NCI-H345 (cell line): ENCODE measurements around the gene UMAD1.

Experiments
- DNase-seq: peaks from one replicate; lab custom pipeline; 2025; lab: John Stamatoyannopoulos, UW

UMAD1 gene

DNA sequence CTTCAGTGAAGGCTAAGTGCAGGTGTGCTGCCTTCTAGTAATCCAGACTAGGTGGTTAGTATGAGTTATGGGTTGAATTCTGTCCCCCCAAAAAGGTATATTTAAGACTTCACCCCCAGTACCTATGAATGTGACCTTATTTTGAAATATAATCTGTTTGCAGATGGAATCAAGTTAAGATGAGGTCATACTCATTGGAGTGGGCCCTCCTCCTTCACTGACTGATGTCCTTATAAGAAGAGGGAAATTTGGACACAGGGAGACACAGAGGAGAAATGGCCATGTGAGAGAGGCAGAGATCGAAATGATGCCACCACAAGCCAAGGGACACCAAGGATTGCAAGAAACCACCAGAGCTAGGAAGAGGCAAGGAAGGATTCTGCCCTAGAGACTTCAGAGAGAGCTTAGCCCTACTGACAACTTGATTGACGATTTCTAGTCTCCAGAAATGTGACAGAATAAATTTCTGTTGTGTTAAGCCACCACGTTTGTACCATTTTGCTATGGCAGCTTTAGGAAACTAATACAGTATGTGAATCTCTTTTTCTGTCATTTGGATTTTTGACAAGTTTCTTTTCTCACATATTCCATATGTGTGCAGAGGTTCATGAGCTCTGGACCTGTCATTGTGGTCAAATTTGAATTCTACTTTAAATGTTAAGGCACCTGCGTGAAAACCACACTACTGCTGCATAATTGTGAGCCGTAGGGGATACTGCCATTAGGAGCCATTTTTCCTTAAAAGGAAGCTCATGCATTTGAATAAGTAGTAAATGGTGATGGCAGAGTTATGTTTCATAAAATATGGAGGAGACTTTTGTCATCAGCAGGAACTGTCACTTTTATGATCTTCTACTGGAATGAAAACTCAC lies 80.4 kb downstream of the UMAD1 start:
- DNase-seq, result no peak

DNA sequence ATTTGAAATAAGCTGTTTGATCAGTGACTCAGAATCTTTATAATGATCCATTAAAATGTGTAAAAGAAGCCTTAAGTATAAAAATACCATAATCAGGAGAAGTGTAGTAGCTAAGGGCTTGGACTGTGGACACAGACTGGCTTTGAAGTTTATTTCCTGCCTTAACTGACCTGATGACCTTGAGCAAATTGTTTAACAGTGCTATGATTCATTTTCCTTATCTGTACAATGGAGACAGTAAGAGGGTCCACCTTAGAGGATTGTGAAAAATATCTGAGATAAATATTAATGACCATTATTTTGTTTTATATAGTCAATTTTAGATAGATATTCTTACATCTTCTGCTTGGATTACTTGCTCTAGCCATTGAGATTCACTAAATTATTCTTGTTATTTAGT lies 91.2 kb downstream of the UMAD1 start:
- DNase-seq, result no peak

DNA sequence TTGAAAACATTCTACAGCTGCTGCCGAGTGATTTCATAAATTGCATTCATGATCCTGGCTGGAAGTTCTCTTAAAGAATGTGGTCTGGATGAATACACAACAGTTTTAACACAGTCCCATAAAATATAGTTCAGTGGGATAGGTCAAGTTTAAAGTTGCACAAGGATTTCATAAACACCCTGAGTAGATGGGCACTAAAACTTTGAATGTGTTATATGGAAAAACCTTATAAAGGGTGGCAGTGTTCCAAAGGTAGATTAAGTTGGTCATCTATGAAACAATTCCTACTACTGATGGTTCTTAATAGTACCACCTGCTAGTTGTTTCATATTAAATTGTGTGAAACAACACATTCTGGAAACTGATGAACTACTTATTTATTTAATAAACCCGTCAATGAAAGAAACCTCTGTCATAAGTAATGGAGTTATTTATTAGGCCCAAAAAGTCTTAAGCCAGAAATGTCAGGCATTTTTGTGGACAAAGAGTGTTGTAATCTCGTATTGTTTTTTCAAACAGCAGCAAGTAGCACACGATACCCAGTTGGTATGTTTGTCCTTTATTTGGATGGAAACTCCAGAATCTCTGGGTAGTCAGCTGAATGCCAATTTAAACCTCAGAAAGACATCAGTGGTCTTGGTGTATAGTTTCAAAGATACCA lies 92.2 kb downstream of the UMAD1 start:
- DNase-seq, result no peak

DNA sequence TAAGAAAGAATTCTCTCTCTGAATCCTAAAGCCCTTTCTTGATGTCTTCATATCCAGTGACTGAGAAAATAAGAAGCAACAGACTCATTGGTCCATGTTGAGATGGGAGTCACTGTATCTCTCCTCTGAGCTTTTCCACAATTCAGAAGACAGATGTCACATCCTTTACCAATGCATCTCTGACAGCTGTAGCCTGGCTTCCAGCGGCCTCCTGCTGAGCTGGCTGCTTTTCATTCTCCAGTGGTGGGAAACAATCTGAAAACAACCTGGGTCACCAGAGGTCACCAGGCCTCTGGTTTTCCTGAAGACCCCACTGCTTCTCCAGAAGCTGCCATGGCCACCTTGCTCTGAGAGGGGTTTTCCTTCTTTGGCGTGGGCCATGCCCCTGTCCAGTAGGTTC lies 96.1 kb downstream of the UMAD1 start:
- DNase-seq, result no peak

DNA sequence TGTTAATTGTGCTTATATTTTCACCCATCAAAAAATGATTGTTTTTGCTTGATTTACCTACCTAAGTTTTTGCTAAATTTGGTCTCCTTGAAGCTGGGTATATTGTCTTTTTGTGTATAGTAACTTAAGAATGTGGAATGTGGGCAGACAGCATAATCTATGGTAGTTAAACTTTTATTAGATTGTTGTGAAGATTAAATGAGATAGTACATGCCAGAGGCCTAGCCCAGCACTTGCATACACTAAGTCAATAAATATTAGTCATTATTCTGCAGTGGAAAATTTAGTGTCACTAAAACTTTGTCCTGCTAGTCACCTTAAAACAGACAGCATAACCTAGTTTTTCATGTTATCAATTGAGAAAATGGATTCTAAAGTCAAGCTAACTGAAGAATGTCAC lies 97.1 kb downstream of the UMAD1 start:
- no peak for DNase-seq

DNA sequence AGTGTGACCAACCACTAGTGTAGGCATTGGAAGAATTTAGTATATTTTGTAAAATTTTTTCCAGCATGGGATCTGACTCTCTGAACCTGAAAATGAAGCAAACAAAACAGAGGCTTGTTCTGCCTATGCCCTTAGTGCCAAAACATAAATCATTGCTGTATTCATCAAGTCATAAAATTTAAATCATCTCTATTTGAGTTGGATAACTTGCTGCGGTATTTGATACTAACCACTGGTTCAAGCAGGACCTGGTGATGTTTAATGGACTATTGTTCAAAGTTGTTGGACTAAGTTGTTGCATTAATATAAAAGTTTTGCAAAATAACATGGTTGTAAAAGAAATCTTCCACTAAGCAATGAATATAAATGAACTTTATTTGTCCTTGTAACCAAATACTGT lies 97.6 kb downstream of the UMAD1 start:
- DNase-seq, result no peak

DNA sequence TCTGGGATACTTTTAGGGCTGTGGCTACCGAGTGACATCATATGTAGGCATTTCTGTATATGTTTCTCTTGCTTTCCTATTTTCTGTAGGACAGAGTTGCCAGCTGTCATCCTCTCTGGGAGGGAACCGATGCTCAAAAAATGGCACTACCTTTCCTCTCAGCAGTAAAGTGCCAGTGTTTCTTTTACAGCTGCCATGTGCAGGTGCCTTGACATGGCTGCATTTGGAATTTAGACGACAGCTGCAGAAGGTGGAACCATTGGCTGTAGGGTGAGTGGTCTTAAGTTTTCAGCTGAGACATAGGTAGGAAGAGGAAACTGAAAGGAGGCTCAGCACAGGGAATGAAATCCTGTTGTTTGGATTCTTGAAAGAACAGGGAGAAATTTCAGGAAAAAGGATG lies 98.1 kb downstream of the UMAD1 start:
- DNase-seq, result no peak

DNA sequence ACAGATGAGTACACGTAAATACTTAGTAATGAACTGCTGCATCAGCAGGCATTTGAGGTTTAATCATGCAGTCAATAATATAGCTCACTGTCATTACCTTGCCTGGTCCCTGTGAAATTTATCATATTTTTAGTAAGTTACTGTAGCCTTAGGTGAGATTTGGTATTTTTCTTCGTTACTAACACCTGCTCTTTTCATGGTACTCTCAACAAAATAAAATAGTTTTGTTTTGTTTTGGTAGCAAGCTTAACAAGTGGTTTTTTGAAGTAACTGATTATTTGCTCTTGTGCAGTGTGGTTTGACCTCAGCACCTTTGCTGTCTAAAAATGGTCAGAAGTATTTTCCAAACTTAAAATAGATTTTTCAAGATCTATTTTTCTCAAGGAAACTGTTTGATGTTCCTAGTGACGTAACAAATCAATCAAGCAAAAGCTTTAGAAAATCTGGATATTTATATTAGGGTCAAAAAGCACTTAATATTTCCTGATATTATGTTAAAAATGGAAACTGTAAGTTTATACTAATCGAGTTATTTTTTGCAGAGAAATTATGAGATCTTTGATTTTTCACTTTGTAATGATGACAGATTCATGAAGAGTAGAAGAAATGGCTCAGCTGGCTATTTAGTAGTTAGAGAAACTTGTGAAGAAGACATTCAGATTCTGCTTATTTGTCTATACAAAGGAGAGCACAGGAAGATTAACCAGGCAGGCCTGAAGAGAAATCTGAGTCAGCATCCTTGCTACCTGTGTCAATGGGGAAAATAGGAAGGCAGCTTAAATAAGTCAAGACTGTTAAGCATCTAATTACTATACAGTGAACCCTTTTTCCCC lies 98.9 kb downstream of the UMAD1 start:
- DNase-seq, result no peak

DNA sequence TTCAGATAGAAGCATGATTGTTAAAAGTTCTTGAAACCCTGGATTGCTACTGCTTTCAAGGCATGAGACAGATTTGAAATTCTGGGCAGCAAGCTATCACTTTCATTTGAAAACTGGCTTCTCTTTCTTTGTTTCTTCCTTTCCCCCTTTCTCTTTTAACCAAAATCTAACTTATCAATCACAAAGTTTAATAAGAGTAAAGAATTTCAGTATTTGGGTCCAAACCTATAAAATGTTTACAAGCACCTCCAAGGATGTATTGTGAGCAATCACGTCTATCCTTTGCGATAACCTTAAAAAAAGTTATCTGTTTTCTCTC lies 99.4 kb downstream of the UMAD1 start:
- DNase-seq, result no peak

DNA sequence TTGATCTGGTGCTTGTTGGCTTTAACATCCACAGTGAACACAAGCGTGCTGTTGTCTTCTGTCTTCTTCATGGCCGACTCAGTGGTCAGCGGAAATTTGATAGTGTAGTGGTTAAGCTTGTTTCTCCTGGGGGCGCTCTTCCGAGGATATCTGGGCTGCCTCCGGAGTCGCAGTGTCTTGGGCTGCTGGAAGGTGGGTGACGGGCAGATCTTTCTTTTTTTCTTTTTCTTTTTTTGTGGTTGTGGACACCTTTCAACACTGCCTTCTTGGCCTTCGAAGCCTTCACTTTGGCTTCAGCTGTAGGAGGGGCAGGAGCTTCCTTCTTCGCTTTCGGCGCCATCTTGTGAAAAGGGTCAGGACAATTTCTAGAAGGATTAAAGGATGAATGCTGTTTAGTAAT lies 101.7 kb downstream of the UMAD1 start:
- no peak for DNase-seq

DNA sequence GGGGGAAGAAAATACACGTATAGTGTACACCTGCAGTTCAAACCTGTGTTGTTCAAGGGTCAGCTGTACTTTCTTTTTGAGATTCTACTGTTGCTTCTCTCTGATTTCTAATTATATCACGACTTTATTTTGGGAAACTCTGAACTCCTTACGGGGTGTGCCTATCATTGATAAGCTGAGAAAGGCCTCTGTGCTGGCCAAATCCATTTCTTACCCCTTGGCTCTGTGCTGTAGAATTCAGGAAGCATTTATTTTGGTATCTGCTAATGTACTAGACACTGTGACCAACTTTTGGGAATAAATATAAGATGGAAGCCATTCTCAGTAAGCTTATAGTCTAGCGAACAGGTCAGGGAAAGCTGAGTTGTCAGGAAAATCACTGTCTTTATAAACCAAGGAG lies 104.7 kb downstream of the UMAD1 start:
- DNase-seq, result no peak

DNA sequence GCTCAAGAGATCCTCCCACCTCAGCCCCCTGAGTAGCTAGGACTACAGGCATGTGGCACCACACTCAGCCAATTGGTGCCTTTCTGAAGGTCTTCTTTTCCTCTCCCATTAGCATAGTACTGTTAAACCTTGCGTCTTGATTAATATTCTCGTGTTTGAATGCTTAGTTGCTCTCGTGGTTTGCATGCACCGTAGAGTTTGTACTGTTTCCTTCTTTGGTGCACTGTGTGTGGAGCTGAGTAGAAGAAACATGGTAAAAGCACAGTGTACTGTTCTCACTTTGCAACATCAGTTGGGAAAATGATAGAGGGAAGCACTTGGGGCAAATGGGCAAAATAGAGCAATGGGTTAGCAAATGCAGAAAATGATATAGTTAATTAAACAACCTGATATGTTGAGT lies 105.4 kb downstream of the UMAD1 start:
- DNase-seq, result no peak

DNA sequence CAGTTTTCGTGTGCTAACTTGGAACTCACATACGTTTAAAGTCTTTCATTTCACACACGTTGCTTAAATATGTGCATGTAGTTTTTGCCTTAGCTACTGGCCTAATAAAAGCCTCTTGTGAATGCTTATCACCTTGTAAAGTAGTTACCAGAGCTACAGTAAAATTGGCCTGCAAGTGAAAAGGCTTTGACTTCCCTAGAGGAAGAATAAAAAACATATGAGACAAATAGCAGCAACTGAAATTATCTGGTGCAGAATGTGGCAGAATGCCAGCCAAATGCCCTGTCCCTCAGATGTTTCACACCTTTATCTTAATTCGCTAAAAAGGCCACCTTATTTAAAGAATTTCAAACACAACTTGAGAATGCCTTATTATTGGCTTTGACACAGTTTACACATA lies 105.9 kb downstream of the UMAD1 start:
- DNase-seq, result peak; percentile 39

DNA sequence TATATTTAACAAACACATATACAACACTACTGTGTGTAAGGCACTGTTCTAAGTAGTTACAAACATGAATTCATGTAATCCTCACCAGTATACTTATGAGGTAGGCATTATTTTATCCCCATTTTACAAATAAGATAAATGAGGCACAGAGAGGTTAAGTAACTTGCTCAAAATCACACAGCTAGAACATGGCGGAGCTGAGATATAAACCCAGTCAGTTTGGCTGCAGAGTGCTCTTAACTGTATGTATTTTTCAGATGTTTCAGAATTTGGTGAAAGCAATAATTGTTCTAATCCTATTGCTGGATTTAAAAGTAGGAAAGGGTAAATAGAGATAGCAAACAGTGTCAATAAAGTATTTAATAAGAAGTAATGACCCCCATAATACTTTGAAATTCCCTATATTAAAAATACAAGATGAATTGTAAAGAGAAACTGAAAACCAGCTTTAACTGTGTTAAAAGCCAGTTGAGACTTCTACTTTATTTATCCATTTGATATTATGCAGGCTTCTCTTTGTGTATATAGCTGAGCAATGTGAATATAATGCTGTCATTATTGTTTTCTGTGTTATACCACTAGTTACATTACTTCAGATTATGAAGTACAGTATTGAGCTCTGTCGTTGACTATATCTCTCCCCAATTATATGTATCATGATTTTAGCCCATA lies 110.2 kb downstream of the UMAD1 start:
- no peak for DNase-seq

DNA sequence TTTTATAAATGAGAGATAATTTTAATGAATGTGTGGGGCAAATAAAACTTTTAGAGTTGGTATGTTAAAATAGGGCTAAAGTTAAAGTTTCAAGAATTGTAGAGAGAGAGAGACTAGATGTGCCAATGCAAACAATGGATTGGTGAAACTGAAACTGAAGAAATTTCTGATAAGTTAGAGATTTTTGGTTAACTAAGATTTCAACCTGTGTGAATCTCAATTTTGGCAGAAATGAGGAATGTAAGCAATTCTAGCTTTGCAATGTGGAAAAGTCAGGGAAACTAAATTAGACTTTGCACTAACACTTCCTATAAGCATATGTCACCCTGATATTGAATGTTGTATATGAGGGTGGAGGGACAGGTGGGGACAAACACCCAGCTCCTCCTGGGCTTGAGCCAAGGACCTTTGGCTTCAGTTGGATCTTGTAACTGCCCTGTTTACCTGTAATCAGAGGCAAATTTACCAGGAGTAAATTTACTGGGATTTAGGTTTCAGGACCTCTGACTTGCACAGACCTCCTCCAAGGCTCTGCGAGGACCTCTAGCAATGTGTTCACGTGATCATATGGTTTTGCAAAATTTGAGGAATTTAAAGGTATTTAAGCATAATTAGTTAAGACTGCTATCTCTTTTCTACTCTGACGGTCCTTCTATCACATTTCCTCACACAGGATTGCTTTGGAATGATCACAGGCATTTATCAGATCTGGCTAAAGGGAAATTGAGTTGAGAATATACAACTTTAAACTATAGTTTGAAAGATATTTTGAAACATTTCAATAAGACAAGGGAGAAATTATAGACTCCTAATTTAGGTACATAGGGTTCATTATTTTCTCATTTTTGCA lies 110.9 kb downstream of the UMAD1 start:
- no peak for DNase-seq

DNA sequence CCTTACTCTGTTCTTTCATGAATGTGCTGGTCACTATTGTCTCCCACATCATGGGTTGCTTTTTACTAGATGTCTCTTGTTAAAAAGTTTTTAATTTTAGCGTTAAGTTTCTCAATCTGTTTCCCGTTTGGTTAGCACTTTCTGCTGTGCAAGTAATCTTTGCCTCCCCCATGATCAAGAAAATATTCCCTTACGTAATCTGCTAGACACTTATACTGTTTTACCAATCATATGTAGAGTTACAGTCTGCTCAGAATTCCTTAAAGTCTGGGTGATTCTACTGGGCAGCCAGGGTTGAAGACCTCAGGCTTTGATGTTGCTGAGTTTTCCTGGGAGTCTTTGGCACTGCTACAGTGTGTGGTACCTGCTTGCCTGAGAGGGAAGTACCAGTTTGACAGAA lies 116.0 kb downstream of the UMAD1 start:
- no peak for DNase-seq

DNA sequence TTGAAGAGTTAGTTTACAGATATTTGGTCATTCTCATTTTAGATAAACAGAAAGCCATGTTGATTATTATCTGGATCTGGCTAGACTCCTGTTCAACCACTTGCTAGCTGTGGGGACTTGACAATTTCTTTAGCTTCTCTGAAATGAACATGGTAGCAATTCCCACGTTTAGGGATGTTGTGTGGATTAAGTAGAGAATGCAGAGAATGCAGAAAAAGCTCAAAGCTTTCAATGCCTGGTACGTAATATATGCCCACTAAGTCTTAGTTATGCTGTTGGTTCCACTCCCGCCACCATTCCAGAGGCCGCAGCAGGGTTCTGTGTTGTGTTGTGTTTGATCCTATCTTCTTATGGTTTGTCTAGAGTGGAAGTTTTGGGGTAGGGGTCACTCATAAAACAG lies 117.0 kb downstream of the UMAD1 start:
- no peak for DNase-seq

DNA sequence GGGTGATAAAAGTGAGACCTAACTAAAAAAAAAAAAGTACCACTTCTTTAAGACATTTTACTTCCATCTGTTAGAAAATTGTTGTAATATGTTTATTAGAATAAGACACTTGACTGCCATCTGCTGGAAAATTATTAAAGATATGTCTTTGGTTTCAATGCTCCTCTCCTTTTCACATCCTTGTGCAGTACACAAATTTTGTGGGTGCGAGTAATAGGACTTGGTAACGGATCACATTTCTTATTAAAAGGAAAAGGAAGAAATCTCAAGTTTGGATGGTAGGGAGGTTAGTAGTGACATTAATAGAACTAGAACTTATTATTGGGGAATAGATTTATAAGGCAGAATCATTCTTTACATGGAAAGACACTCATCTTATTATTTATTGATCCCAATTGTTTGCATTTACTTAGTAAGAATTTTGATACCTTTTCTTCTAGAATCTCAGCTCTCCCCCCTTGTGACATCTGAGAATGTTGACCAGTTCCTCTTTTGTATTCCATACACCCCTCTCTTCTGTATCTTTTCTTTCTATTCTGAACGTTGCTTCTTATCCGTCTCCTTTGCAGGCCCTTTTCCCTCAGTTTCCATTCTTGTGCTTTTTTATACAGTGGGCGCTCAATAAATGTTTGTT lies 120.9 kb downstream of the UMAD1 start:
- DNase-seq, result no peak

DNA sequence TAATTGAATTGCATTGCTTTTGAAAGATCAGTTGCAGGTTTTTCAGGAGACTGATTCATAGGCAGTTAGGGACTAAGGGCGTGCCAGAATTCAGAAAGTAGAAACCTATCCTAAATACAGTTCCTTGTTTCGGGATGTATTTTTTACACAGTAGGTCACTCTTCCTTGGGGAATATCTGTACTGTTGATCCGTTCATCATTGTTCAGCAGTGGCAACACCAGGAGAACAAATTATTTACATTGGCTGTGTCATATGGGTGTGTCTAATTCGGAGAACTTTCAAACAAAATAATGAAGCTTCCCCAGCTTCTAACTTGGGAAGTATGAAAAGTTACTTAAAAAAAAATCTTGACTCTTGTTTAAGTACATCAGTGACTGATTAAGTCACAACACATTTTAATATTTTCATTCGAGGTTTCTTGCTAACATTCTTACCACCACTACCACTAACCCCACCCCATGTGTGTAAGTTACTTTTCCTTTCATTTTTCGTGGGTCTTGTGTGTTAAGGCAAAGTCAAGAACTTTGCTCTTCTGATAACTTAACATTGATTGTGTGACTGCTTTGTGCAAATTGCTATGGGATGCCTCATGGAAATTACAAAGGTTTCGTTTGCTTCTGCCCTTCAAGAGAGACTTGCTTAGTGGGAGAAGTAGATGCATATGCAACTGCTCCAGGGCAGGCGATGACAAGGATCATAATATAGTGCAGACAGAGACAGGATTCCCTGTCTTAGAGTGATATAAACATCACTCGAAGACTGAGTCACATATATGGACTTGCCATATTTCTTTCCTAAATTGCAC lies 121.6 kb downstream of the UMAD1 start:
- no peak for DNase-seq
